ENCODE data around the gene SOBP. TPM values are rescaled to one million over a fixed set of nuclear protein-coding genes. Genes with fewer than 3 reads are reported as not detected.

The SOBP gene
- total and polyA plus RNA-seq, 4 donors, result 24.0 to 44.6 (median 37.0) TPM

DNA sequence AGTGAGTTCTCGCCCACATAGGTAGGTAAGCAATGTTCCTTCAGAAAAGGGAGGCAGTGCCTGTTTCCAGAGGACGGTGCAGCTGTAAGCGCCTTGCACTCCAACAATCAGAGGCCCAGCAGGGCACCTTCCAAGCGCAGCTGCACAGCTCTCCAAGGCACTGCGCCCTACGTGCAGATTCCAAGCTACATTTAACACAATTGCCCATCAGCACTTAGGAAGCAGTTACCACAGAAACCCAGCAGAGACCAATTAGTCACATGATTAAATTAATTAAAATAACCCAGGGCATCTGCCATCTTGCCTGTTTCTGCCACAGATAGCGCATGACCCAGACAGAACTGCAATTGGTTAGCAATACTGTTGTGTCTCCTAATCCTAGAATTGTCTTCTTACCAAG is 65.5 kb downstream of the SOBP start:
- no peaks in the 10 kb centered on the region for H3K9me3 ChIP-seq (ENCODE audit: control insufficient read depth, insufficient read depth, low read length)
- peaks cover 5% of the 10 kb centered on the region for H3K4me1 ChIP-seq (ENCODE audit: control insufficient read depth, insufficient read depth, low read length)
- no peaks in the 10 kb centered on the region for H3K36me3 ChIP-seq (ENCODE audit: control insufficient read depth, insufficient read depth, low read length)
- H3K27ac ChIP-seq (ENCODE audit: low read depth, low read length), result no peak overlapping the region
- no peak overlapping the region for H3K4me3 ChIP-seq (ENCODE audit: low read depth, low read length)
- WGBS (ENCODE audit: insufficient coverage), result 34% methylated on average over 7 of the region's 7 CpGs
- H3K27me3 ChIP-seq (ENCODE audit: control insufficient read depth, insufficient read depth, low read length), result no peaks in the 10 kb centered on the region
- peak in 4 of 6 donors; percentile 35 to 96 (median 60) for DNase-seq (ENCODE audit: low read depth in 4 of 6, low spot score in 6 of 6)

DNA sequence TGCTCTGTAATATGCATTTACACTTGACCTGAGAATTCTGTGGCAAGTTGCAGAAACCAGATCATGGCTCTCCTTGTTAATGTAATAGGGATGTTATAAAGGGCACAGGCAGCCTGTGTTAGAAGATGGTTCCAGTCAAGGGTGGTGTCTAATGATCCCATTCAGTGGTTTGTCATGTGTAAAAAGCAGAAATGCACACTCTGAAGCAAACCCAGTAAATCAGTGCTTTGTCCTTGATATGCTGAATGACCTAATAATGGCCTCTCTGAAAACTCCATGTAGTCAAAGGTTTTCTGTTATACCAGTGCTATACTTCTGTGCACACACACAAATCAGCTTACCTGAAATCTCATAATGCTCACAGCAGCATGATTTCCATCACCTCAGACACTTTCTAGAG is 66.2 kb downstream of the SOBP start:
- no peaks in the 10 kb centered on the region for H3K9me3 ChIP-seq (ENCODE audit: control insufficient read depth, insufficient read depth, low read length)
- no peaks in the 10 kb centered on the region for H3K36me3 ChIP-seq (ENCODE audit: control insufficient read depth, insufficient read depth, low read length)
- H3K4me3 ChIP-seq (ENCODE audit: low read depth, low read length), result no peak overlapping the region
- peaks cover 5% of the 10 kb centered on the region for H3K4me1 ChIP-seq (ENCODE audit: control insufficient read depth, insufficient read depth, low read length)
- no peaks in the 10 kb centered on the region for H3K27me3 ChIP-seq (ENCODE audit: control insufficient read depth, insufficient read depth, low read length)
- H3K27ac ChIP-seq (ENCODE audit: low read depth, low read length), result no peak overlapping the region
- DNase-seq (ENCODE audit: low read depth in 4 of 6, low spot score in 6 of 6), result peak in 1 of 6 donors; percentile 55

DNA sequence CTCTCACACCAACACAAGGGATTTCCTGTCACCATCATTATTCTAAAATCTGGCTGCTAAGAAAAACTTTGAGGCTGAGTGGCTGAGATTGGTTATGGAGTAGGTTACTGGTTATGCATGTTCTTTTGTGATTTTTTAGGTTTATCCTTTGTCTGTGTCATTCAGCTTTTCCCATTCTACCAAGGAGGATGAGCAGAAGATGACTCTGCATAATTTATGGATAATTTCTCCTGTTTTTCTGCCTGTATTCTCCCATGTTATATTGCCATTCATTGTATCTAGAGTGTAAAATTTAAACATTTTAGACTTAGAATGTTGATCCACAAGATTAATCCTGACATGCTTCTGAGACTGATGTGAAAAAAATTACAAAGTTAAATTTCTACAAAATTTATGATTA is 67.8 kb downstream of the SOBP start:
- no peak for DNase-seq (ENCODE audit: low read depth in 4 of 6, low spot score in 6 of 6)
- Histone ChIP-seq H3K27ac (ENCODE audit: low read depth, low read length) (no peak overlapping the region), H3K36me3 (ENCODE audit: control insufficient read depth, insufficient read depth, low read length) (no peaks in the 10 kb centered on the region), H3K9me3 (ENCODE audit: control insufficient read depth, insufficient read depth, low read length) (no peaks in the 10 kb centered on the region), H3K4me3 (ENCODE audit: low read depth, low read length) (no peak overlapping the region), H3K4me1 (ENCODE audit: control insufficient read depth, insufficient read depth, low read length) (peaks cover 5% of the 10 kb centered on the region), H3K27me3 (ENCODE audit: control insufficient read depth, insufficient read depth, low read length) (no peaks in the 10 kb centered on the region)

DNA sequence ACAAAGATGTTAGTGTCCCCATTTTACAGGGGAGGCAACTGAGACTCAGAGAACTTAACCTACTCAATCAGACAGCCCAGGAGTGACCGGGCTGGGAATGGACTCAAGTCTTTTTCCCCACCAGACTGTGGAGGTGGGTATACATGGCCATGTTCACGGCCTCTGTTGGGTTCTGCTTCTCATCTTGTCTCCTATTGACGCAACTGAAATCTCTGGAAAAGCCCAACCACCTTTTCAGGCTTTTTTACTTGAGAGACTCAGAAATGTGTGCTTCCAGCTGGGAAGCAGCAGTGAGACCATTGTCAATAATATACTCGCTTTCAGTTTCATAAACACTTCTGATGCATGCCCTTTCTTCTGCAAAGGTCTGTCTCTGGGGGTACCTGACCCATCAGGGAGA is 70.7 kb downstream of the SOBP start:
- peaks cover 12% of the 10 kb centered on the region for H3K4me1 ChIP-seq (ENCODE audit: control insufficient read depth, insufficient read depth, low read length)
- peak in 1 of 6 donors; percentile 65 for DNase-seq (ENCODE audit: low read depth in 4 of 6, low spot score in 6 of 6)
- H3K36me3 ChIP-seq (ENCODE audit: control insufficient read depth, insufficient read depth, low read length), result no peaks in the 10 kb centered on the region
- no peak overlapping the region for H3K4me3 ChIP-seq (ENCODE audit: low read depth, low read length)
- WGBS (ENCODE audit: insufficient coverage), result 76% methylated on average over 3 of the region's 4 CpGs
- peak overlapping the region; percentile 70 for H3K27ac ChIP-seq (ENCODE audit: low read depth, low read length)
- no peaks in the 10 kb centered on the region for H3K9me3 ChIP-seq (ENCODE audit: control insufficient read depth, insufficient read depth, low read length)
- H3K27me3 ChIP-seq (ENCODE audit: control insufficient read depth, insufficient read depth, low read length), result no peaks in the 10 kb centered on the region

DNA sequence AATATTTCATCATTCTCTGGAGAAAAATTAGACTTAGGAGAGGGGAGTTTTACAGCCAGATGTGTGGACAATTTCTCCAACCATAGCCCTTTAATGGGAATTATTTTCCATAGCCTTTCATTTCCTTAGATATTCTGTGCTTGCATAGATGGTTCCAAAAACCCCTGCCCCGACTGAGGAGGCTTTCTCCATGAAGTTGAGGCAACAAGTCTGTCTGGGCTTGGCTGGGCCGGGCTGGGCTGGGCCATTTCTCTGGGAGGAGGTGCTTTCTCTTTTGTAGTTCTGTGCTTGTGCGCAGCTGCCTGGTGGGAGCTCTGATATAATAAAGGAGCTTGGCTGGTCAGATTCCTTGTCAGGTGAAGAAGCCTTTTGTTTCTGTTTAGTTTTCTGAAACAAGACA is 71.4 kb downstream of the SOBP start:
- Histone ChIP-seq H3K9me3 (ENCODE audit: control insufficient read depth, insufficient read depth, low read length) (no peaks in the 10 kb centered on the region), H3K36me3 (ENCODE audit: control insufficient read depth, insufficient read depth, low read length) (no peaks in the 10 kb centered on the region), H3K27ac (ENCODE audit: low read depth, low read length) (peak overlapping the region; percentile 70), H3K4me3 (ENCODE audit: low read depth, low read length) (no peak overlapping the region), H3K4me1 (ENCODE audit: control insufficient read depth, insufficient read depth, low read length) (peaks cover 12% of the 10 kb centered on the region), H3K27me3 (ENCODE audit: control insufficient read depth, insufficient read depth, low read length) (no peaks in the 10 kb centered on the region)
- WGBS (ENCODE audit: insufficient coverage), result 28% methylated on average over 3 of the region's 3 CpGs
- peak in 1 of 6 donors; percentile 31 for DNase-seq (ENCODE audit: low read depth in 4 of 6, low spot score in 6 of 6)

DNA sequence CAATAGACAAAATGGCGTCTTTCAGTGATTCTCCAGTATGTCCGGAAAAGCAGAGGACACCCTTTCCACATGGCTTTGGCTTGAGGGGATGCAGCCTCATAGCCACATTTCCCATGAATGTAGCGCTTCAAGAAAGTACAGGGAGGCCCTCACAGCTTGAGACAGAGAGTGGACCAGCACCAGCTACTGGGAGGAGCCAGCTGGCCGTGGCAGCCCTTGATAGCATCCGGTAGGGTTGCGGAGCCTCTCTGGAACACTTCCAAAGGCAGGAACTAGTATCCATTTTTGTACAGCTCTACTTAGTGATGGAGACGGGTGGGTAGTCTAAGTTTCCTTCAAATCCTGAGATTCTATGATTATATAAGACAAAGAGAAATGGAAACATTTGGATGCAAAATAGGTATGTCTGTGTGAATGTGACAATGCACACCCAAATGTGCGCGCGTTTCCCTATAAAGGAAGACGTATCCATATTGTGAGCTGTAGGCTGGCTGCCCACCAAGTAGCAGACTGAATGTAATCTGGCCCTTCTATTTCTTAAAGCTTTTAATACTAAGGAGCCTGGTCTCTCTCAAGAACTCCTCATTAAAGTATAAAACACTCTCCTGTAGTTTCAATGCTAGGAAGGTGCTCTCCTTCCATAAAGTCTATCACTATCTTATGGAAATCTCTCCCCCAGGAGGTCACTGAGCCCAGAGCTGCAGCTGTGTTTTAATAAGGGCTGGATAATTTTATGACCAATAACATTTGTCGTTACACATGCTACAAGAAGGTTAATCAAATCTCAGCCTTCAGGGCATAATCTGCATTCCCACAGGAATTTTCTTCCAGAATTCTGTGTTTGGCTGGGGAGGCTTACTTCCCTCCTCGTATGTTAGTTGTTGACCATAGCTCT is 74.0 kb downstream of the SOBP start:
- Histone ChIP-seq H3K27ac (ENCODE audit: low read depth, low read length) (peak overlapping the region; percentile 20), H3K4me1 (ENCODE audit: control insufficient read depth, insufficient read depth, low read length) (peaks cover 12% of the 10 kb centered on the region), H3K27me3 (ENCODE audit: control insufficient read depth, insufficient read depth, low read length) (no peaks in the 10 kb centered on the region), H3K4me3 (ENCODE audit: low read depth, low read length) (no peak overlapping the region), H3K36me3 (ENCODE audit: control insufficient read depth, insufficient read depth, low read length) (no peaks in the 10 kb centered on the region), H3K9me3 (ENCODE audit: control insufficient read depth, insufficient read depth, low read length) (no peaks in the 10 kb centered on the region)
- peak in 2 of 6 donors; percentile 57 to 86 for DNase-seq (ENCODE audit: low read depth in 4 of 6, low spot score in 6 of 6)
- WGBS (ENCODE audit: insufficient coverage), result 77% methylated on average over 4 of the region's 13 CpGs

DNA sequence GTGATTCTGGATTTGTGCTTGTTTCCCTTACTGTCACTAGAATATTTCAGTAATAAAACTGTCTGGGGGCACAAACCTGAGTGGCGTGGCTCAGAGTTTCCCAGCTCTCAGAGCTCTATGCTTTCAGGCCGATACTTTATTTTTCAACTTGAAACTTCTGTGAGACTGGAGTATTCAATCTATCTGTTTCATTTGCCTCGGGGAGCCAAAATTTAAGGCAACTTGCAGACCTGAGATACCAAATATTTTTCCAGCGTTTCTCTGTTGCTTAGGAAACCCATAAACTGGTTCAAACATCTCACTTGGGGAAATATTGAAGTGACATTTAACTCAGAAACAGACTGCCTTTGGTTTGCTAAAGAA is 74.7 kb downstream of the SOBP start:
- no peak overlapping the region for H3K4me3 ChIP-seq (ENCODE audit: low read depth, low read length)
- peak in 2 of 6 donors; percentile 39 to 50 for DNase-seq (ENCODE audit: low read depth in 4 of 6, low spot score in 6 of 6)
- peak overlapping the region; percentile 20 for H3K27ac ChIP-seq (ENCODE audit: low read depth, low read length)
- peaks cover 12% of the 10 kb centered on the region for H3K4me1 ChIP-seq (ENCODE audit: control insufficient read depth, insufficient read depth, low read length)
- H3K9me3 ChIP-seq (ENCODE audit: control insufficient read depth, insufficient read depth, low read length), result no peaks in the 10 kb centered on the region
- WGBS (ENCODE audit: insufficient coverage), result 39% methylated on average over 2 of the region's 4 CpGs
- no peaks in the 10 kb centered on the region for H3K27me3 ChIP-seq (ENCODE audit: control insufficient read depth, insufficient read depth, low read length)
- H3K36me3 ChIP-seq (ENCODE audit: control insufficient read depth, insufficient read depth, low read length), result peaks cover 2% of the 10 kb centered on the region

DNA sequence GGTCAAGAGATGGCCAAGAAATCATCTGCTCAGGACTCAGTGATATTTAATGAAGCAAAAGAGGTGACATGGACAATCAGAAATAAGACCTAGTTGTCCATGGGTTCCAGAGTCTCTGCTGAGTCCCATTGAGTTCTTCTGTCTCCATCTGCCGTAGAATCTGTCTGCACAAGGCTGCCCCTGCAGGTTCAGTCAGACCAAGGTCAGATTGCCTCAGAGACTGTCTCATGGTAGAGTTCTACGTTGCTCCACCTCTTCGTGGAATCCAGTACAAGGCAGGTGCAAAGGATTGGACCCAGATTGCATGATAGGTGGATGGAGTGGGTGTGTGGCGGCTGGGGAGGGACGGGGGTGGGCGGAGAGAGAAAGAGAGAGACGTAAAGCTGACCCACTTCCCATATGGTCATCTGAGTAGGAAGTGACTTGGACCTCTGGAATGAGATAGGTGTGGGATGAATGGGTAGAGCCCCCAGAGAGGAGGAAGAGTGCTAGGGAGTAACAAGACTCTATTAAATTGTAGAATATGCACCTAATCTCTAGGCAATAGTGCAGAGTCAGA is 75.3 kb downstream of the SOBP start:
- Histone ChIP-seq H3K27ac (ENCODE audit: low read depth, low read length) (peak overlapping the region; percentile 20), H3K36me3 (ENCODE audit: control insufficient read depth, insufficient read depth, low read length) (peaks cover 3% of the 10 kb centered on the region), H3K4me1 (ENCODE audit: control insufficient read depth, insufficient read depth, low read length) (peaks cover 12% of the 10 kb centered on the region), H3K4me3 (ENCODE audit: low read depth, low read length) (no peak overlapping the region), H3K9me3 (ENCODE audit: control insufficient read depth, insufficient read depth, low read length) (no peaks in the 10 kb centered on the region), H3K27me3 (ENCODE audit: control insufficient read depth, insufficient read depth, low read length) (no peaks in the 10 kb centered on the region)
- 96% methylated on average over 7 of the region's 7 CpGs for WGBS (ENCODE audit: insufficient coverage)
- DNase-seq (ENCODE audit: low read depth in 4 of 6, low spot score in 6 of 6), result no peak

DNA sequence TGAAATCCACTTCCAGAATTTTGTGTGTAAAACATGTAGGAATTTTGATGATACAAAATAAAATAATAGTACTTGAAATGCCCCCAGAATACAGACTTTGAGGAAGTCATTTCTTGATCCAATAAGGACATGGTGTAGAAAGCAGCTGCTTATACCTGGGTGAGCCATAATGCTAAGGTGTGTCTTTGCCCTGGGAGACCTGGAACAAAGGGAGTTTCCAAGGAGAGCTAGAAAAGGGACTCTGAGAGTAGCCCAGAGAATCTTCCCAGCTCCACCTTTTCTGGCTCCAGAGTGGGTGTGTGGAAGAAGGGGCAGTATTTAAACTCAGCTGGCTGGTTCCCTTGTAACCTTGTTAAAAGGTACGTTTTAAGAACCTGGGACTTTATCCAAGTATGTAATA is 77.7 kb downstream of the SOBP start:
- Histone ChIP-seq H3K36me3 (ENCODE audit: control insufficient read depth, insufficient read depth, low read length) (peaks cover 3% of the 10 kb centered on the region), H3K4me1 (ENCODE audit: control insufficient read depth, insufficient read depth, low read length) (peaks cover 12% of the 10 kb centered on the region), H3K9me3 (ENCODE audit: control insufficient read depth, insufficient read depth, low read length) (no peaks in the 10 kb centered on the region), H3K27me3 (ENCODE audit: control insufficient read depth, insufficient read depth, low read length) (no peaks in the 10 kb centered on the region), H3K27ac (ENCODE audit: low read depth, low read length) (no peak overlapping the region), H3K4me3 (ENCODE audit: low read depth, low read length) (no peak overlapping the region)
- no CpG with 5 or more reads among the region's 1 CpG for WGBS (ENCODE audit: insufficient coverage)
- no peak for DNase-seq (ENCODE audit: low read depth in 4 of 6, low spot score in 6 of 6)

DNA sequence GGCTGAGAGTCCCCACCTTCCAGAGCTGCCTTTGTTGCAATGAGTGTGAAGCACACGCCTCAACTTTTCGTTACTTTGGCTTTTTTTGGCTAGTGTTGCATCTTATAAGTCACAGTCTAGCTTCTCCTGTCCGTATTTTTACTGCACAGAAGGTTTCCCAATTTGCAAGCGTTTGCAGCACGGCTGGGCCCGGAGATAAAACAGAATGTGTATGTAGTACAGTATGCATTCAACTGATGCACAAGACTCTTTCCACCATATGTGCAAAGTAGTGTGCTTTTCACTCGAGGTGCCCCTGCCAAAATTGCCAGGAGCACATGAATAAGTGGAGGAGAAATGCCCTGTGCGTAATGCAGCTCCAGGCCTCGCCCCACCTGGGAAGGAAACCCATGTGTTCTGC is 79.6 kb downstream of the SOBP start:
- DNase-seq (ENCODE audit: low read depth in 4 of 6, low spot score in 6 of 6), result peak in 1 of 6 donors; percentile 90
- H3K4me1 ChIP-seq (ENCODE audit: control insufficient read depth, insufficient read depth, low read length), result peaks cover 6% of the 10 kb centered on the region
- WGBS (ENCODE audit: insufficient coverage), result 71% methylated on average over 3 of the region's 9 CpGs
- no peaks in the 10 kb centered on the region for H3K9me3 ChIP-seq (ENCODE audit: control insufficient read depth, insufficient read depth, low read length)
- no peak overlapping the region for H3K4me3 ChIP-seq (ENCODE audit: low read depth, low read length)
- H3K27ac ChIP-seq (ENCODE audit: low read depth, low read length), result no peak overlapping the region
- H3K36me3 ChIP-seq (ENCODE audit: control insufficient read depth, insufficient read depth, low read length), result peaks cover 4% of the 10 kb centered on the region
- H3K27me3 ChIP-seq (ENCODE audit: control insufficient read depth, insufficient read depth, low read length), result no peaks in the 10 kb centered on the region

Measured in spinal cord (tissue), 10 donors.